BLaER1 treated with 17β-estradiol and CSF1 and Interleukin-3, amounts not matched to agents 10 nM and 100 nM (cell line): Measurements from ENCODE around the gene PILRB.

Experiments
- H3K27ac ChIP-seq, 11 experiments: shearing (Covaris generic); formaldehyde crosslinking; 2 replicates each; pipeline ENCODE4 v1.8.1; 2022
- H3K27me3 ChIP-seq, 11 experiments: shearing (Covaris generic); formaldehyde crosslinking; 2 replicates each; pipeline ENCODE4 v1.8.1; 2022
- H3K36me3 ChIP-seq, 11 experiments: shearing (Covaris generic); formaldehyde crosslinking; 2 replicates each; pipeline ENCODE4 v1.8.1; 2022
- H3K4me1 ChIP-seq, 10 experiments: shearing (Covaris generic); formaldehyde crosslinking; 2 replicates each; pipeline ENCODE4 v1.8.1; 2022
- H3K4me2 ChIP-seq, 11 experiments: shearing (Covaris generic); formaldehyde crosslinking; 2 replicates each; pipeline ENCODE4 v1.8.1; 2022
- H3K4me3 ChIP-seq, 10 experiments: shearing (Covaris generic); formaldehyde crosslinking; 2 replicates each; pipeline ENCODE4 v1.8.1; 2022
- H3K9ac ChIP-seq, 11 experiments: shearing (Covaris generic); formaldehyde crosslinking; 2 replicates each; pipeline ENCODE4 v1.8.1; 2022
- H3K9me3 ChIP-seq, 11 experiments: shearing (Covaris generic); formaldehyde crosslinking; replicated peaks in 1 of 11; 2 replicates each; pipeline ENCODE4 v1.8.1; 2022
- H4K20me1 ChIP-seq, 11 experiments: shearing (Covaris generic); formaldehyde crosslinking; 2 replicates each; pipeline ENCODE4 v1.8.1; 2022
- Cebpa-rat ChIP-seq, 11 experiments: shearing (Covaris generic); IDR thresholded peaks; 2 replicates each; pipeline ENCODE4 v1.8.1; 2022

Gene PILRB

DNA sequence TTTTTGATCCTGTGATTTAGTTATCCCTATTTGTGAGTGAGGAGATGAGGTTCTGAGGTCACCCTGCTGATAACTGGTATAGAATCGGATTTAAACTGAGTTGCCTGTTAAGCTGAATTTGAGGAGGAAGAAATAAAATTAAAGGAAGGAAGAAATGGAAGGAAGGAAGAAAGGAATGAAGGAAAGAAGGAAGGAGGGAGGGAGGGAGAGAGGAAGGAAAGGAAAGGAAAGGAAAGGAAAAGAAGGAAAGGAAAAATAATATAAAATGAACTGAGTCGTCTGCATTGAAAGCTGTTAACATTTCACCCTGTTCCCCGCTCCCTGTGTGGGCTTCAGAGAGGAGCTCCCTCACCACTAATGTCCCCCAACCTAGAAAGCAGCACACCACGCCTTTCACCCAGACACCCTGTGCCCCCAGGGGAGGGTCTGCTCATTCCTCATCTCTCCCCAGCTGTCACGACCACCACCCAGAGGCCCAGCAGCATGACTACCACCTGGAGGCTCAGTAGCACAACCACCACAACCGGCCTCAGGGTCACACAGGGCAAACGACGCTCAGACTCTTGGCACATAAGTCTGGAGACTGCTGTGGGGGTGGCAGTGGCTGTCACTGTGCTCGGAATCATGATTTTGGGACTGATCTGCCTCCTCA, 31.6 kb downstream of the PILRB start:
- Histone ChIP-seq H3K4me2 (peak overlapping the region; percentile 7 to 90 (median 42); a peak in 20 of 22 replicates), H3K9me3 (no peaks in the 10 kb centered on the region), H3K4me1 (peaks cover 61 to 100% (median 69%) of the 10 kb centered on the region in 10 experiments), H3K27me3 (no peaks in the 10 kb centered on the region), H4K20me1 (peaks cover 0 to 68% (median 0%) of the 10 kb centered on the region in 11 experiments; a peak in 2 of 22 replicates), H3K9ac (0 out of 22 replicates have a peak overlapping the region, but pooled peaks of 1 of the 11 experiments have one; percentile 5), H3K27ac (0 out of 22 replicates have a peak overlapping the region, but pooled peaks of 1 of the 11 experiments have one; percentile 16), H3K36me3 (peaks cover 0 to 49% (median 0%) of the 10 kb centered on the region in 11 experiments; a peak in 5 of 22 replicates), H3K4me3 (no peak overlapping the region)
- no peak for TF ChIP-seq Cebpa-rat (IDR thresholded peaks at IDR 0.05)

DNA sequence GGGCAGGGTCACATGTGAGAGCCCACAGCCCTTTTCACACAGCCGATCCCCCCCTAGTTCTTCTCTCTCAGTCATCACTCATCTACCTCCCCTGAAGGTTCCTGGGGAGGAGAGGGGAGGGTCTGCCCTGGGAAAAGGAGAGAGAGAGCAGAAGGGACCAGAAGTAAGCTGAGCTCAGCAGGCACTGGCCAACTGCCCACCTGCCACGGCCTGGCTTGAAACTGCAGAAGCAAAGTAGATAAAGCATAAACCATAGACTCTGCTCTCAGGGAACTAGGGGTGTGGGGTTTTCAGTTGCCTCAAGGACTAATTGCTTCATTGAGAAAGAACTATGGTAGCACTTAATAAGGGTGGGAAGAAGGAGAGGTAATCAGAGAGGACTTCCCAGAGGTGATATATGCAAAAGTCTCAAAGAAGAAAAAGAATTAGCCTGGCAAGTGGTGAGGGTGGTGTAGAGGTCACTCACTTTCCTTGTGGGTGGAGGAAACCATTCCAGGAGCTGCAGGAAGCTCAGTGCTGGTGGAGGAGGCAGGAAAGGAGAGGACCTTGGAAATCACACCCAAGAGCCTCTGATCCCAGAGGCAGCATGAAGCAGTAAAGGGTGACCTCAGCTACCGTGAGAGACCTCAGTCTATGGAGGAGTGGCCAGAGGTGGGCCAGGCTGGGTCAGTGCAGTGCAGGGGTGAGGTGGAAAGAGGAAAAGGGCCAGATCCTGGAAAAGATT, 32.5 kb downstream of the PILRB start:
- peaks cover 0 to 51% (median 0%) of the 10 kb centered on the region in 11 experiments; a peak in 5 of 22 replicates for H3K36me3 ChIP-seq
- H3K9ac ChIP-seq, result 0 out of 22 replicates have a peak overlapping the region, but pooled peaks of 1 of the 11 experiments have one; percentile 5
- H3K9me3 ChIP-seq, result no peaks in the 10 kb centered on the region
- peak overlapping the region in 10 of 11 experiments; percentile 7 to 90 (median 44); a peak in 19 of 22 replicates for H3K4me2 ChIP-seq
- TF ChIP-seq Cebpa-rat (IDR thresholded peaks at IDR 0.05), result no peak
- no peaks in the 10 kb centered on the region for H3K27me3 ChIP-seq
- H3K4me3 ChIP-seq, result no peak overlapping the region
- H4K20me1 ChIP-seq, result peaks cover 0 to 68% (median 0%) of the 10 kb centered on the region in 11 experiments; a peak in 2 of 22 replicates
- H3K4me1 ChIP-seq, result peaks cover 52 to 100% (median 69%) of the 10 kb centered on the region in 10 experiments
- 0 out of 22 replicates have a peak overlapping the region, but pooled peaks of 1 of the 11 experiments have one; percentile 16 for H3K27ac ChIP-seq

DNA sequence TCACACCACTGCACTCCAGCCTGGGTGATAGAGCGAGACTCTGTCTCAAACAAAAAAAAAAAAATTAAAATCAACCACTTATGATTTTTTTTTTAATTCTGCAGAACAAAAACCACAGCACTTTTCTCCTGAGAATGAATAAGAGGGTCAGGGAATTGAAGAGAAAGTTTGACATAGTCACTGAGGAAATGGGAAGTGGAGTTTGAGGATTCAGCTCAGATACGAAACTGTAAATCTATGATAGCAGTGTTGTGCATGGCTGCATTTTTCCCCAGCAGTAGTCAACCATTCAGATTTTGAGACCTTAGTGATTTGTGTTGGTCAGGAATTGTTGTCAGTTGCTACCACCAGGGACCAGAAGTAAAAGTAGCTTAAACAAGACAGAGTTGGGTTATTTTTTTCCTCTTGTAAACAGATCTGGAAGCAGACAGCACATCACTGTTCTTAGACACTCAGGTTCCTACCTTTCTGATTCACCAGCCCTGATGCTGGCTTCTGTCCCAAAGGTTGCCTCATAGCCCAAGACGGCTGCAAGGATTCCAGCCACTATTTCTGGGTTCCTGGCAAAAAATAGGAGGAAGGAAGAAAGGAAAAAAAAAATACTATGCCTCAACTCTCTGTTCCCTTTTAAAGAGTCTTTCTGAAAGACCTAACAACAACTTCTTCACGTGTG, 35.5 kb downstream of the PILRB start:
- 0 out of 20 replicates have a peak overlapping the region, but pooled peaks of 1 of the 10 experiments have one; percentile 18 for H3K4me3 ChIP-seq
- peak overlapping the region; percentile 40 to 95 (median 69) for H3K4me2 ChIP-seq
- H3K9ac ChIP-seq, result peak overlapping the region in 8 of 11 experiments; percentile 5 to 58 (median 31); a peak in 11 of 22 replicates
- H3K27ac ChIP-seq, result peak overlapping the region in 10 of 11 experiments; percentile 32 to 96 (median 64); a peak in 18 of 22 replicates
- 0 out of 22 replicates have a peak, but pooled peaks of 1 of the 11 experiments have one; percentile 7 for TF ChIP-seq Cebpa-rat (IDR thresholded peaks at IDR 0.05)
- H3K36me3 ChIP-seq, result peaks cover 0 to 54% (median 0%) of the 10 kb centered on the region in 11 experiments; a peak in 5 of 22 replicates
- H3K9me3 ChIP-seq, result no peaks in the 10 kb centered on the region
- peaks cover 0 to 40% (median 0%) of the 10 kb centered on the region in 11 experiments; a peak in 2 of 22 replicates for H4K20me1 ChIP-seq
- H3K27me3 ChIP-seq, result no peaks in the 10 kb centered on the region
- peaks cover 63 to 98% (median 77%) of the 10 kb centered on the region in 10 experiments for H3K4me1 ChIP-seq

DNA sequence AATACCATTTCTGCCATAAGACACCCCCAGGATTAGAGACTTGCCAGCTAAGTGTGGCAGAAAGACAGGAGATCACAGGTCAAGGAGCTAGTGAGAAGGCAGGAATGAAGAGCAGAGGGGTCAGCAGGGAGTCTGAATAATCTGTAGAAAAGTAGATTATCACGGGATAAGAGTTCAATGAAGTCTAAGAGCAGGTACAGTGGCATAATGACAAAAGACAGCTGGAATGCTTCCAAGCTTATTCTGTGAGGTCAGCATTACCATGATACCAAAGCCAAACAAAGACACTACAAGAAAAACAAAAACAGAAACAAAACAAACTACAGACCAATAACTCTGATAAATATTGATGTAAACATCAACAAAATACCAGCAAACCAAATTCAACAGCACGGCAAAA, 36.2 kb downstream of the PILRB start:
- no peaks in the 10 kb centered on the region for H3K27me3 ChIP-seq
- peaks cover 0 to 58% (median 0%) of the 10 kb centered on the region in 11 experiments; a peak in 5 of 22 replicates for H3K36me3 ChIP-seq
- no peak overlapping the region for H3K4me3 ChIP-seq
- H3K4me2 ChIP-seq, result peak overlapping the region; percentile 40 to 95 (median 69); a peak in 21 of 22 replicates
- peak overlapping the region in 4 of 11 experiments; percentile 7 to 36 (median 22); a peak in 4 of 22 replicates for H3K9ac ChIP-seq
- peaks cover 0 to 33% (median 0%) of the 10 kb centered on the region in 11 experiments; a peak in 2 of 22 replicates for H4K20me1 ChIP-seq
- H3K4me1 ChIP-seq, result peaks cover 66 to 98% (median 84%) of the 10 kb centered on the region in 10 experiments
- no peak for TF ChIP-seq Cebpa-rat (IDR thresholded peaks at IDR 0.05)
- peak overlapping the region in 9 of 11 experiments; percentile 38 to 96 (median 65); a peak in 18 of 22 replicates for H3K27ac ChIP-seq
- H3K9me3 ChIP-seq, result no peaks in the 10 kb centered on the region

DNA sequence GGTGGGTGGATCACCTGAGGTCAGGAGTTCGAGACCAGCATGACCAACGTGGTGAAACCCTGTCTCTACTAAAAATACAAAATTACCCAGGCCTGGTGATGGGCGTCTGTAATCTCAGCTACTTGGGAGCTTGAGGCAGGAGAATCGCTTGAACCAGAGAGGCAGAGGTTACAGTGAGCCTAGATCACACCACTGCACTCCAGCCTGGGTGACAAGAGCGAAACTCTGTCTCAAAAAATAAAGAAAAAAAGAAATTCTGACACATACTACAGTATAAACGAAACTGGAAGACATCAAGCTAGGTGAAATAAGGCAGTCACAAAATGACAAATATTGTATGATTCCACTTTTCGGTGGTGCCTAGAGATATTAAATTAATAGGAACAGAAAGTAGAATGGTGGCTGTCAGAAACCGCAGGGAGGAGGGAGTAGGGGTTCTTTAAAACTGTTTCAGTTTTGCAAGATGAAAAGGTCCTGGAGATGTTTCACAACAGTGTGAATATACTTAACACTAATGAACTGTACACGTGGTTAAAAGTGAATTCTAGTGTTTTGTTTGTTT, 38.6 kb downstream of the PILRB start:
- peaks cover 0 to 59% (median 0%) of the 10 kb centered on the region in 11 experiments; a peak in 5 of 22 replicates for H3K36me3 ChIP-seq
- peak in 7 of 11 experiments; percentile 48 to 94 (median 69); a peak in 11 of 22 replicates for TF ChIP-seq Cebpa-rat (IDR thresholded peaks at IDR 0.05)
- H3K4me3 ChIP-seq, result peak overlapping the region in 6 of 10 experiments; percentile 8 to 53 (median 34); a peak in 8 of 20 replicates
- H3K9ac ChIP-seq, result peak overlapping the region; percentile 56 to 86 (median 76); a peak in 21 of 22 replicates
- H3K4me1 ChIP-seq, result peaks cover 55 to 94% (median 76%) of the 10 kb centered on the region in 10 experiments
- no peaks in the 10 kb centered on the region for H3K9me3 ChIP-seq
- H4K20me1 ChIP-seq, result peaks cover 0 to 12% (median 0%) of the 10 kb centered on the region in 11 experiments; a peak in 2 of 22 replicates
- peak overlapping the region; percentile 65 to 97 (median 91); a peak in 21 of 22 replicates for H3K27ac ChIP-seq
- no peaks in the 10 kb centered on the region for H3K27me3 ChIP-seq
- peak overlapping the region; percentile 81 to 95 (median 90) for H3K4me2 ChIP-seq

DNA sequence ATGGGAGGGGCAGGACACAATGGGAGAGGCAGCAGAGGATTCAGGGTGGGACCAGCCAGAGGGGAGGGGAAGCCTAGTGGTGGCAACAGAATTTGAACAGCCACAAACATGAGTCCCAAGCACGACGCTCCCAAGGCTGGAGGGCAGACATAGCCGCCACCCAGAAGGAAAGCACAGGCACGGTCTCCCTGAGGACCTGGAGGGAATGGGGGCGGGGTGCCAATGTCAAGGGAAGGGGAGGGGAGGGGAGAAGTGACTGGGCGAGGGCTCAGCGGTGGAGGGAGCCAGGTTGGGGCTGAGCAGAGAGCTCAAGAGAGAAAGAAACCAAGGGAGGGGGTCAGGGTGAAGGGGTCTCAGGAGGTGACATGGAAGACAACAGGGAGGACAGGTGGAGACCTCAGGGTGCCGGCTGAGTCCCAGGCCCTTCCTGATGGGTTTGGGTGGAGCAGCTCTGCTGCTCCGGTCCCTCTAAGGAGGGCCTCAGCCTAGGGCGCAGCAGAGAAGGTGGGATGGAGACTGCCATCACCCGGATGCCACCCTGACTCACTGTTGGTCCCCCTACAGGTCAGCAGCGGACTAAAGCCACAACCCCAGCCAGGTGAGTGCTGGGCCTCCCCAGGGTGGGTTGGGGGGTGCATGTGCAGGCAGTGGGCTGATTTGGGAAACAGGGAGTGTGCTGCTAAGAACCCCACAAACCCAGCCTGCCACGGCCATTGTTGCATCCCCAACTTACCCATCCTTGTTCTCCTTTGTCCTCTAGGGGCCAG, 39.6 kb downstream of the PILRB start:
- H3K4me3 ChIP-seq, result peak overlapping the region in 7 of 10 experiments; percentile 17 to 53 (median 42); a peak in 12 of 20 replicates
- peak overlapping the region; percentile 65 to 97 (median 91); a peak in 21 of 22 replicates for H3K27ac ChIP-seq
- peaks cover 0 to 56% (median 0%) of the 10 kb centered on the region in 11 experiments; a peak in 5 of 22 replicates for H3K36me3 ChIP-seq
- H3K27me3 ChIP-seq, result no peaks in the 10 kb centered on the region
- peaks cover 0 to 2% (median 0%) of the 10 kb centered on the region in 11 experiments; a peak in 2 of 22 replicates for H4K20me1 ChIP-seq
- peaks cover 47 to 94% (median 66%) of the 10 kb centered on the region in 10 experiments for H3K4me1 ChIP-seq
- H3K9me3 ChIP-seq, result no peaks in the 10 kb centered on the region
- H3K9ac ChIP-seq, result peak overlapping the region; percentile 56 to 86 (median 76)
- no peak for TF ChIP-seq Cebpa-rat (IDR thresholded peaks at IDR 0.05)
- peak overlapping the region; percentile 81 to 95 (median 90) for H3K4me2 ChIP-seq

DNA sequence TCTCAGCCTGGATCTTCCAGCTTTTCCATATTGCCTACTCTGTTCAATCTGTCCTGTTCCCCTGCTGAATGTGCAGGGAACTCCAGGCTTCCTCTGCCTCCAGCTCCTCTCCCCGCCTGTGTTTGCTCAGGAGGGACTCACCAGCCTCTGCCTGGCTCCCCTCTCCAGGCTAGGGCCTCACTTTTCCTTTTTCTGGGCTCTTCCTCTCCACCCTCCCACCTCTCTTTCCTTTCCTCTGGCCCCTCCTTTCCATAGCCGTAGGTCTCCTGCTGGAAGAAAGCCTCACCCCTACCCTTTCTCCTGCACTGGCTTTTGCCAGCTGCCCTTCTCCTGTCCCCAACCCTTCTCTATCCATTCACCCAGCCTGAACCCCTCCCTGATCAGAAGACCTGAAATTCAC, 40.3 kb downstream of the PILRB start:
- peak overlapping the region in 10 of 11 experiments; percentile 80 to 97 (median 92); a peak in 19 of 22 replicates for H3K27ac ChIP-seq
- peaks cover 39 to 94% (median 60%) of the 10 kb centered on the region in 10 experiments for H3K4me1 ChIP-seq
- no peak for TF ChIP-seq Cebpa-rat (IDR thresholded peaks at IDR 0.05)
- peak overlapping the region in 9 of 11 experiments; percentile 42 to 86 (median 79); a peak in 17 of 22 replicates for H3K9ac ChIP-seq
- peak overlapping the region in 3 of 10 experiments; percentile 33 to 53 (median 46); a peak in 6 of 20 replicates for H3K4me3 ChIP-seq
- no peaks in the 10 kb centered on the region for H3K9me3 ChIP-seq
- H4K20me1 ChIP-seq, result no peaks in the 10 kb centered on the region; a peak in 2 of 22 replicates
- no peaks in the 10 kb centered on the region for H3K27me3 ChIP-seq
- H3K36me3 ChIP-seq, result peaks cover 0 to 56% (median 0%) of the 10 kb centered on the region in 11 experiments; a peak in 5 of 22 replicates
- H3K4me2 ChIP-seq, result peak overlapping the region; percentile 81 to 95 (median 90); a peak in 21 of 22 replicates
